Lower leg skin (tissue), 3 donors: ENCODE measurements around the gene NOTCH2.
"Not testable (repeated sequence)": the region's sequence is repeated elsewhere in the genome, so short reads cannot be mapped to it uniquely, and the experiment has no call there.

Experiments used
- POLR2A ChIP-seq, 2 donors: fragments of 450-650 bp; IDR thresholded peaks; one replicate each; pipeline ENCODE4 v1.6.1; 2016 to 2017; ENCODE audit warnings: antibody characterized with exemption in 2 of 2, mild to moderate bottlenecking in 1 of 2, moderate library complexity in 1 of 2
- TF ChIP-seq, protein P1 (sequence below), 3 donors: fragments of 450-650 bp; IDR thresholded peaks; one replicate each; pipeline ENCODE4 v1.5.1; 2016; ENCODE audit warnings: antibody characterized with exemption in 3 of 3, mild to moderate bottlenecking in 3 of 3, moderate library complexity in 2 of 3

DNA sequence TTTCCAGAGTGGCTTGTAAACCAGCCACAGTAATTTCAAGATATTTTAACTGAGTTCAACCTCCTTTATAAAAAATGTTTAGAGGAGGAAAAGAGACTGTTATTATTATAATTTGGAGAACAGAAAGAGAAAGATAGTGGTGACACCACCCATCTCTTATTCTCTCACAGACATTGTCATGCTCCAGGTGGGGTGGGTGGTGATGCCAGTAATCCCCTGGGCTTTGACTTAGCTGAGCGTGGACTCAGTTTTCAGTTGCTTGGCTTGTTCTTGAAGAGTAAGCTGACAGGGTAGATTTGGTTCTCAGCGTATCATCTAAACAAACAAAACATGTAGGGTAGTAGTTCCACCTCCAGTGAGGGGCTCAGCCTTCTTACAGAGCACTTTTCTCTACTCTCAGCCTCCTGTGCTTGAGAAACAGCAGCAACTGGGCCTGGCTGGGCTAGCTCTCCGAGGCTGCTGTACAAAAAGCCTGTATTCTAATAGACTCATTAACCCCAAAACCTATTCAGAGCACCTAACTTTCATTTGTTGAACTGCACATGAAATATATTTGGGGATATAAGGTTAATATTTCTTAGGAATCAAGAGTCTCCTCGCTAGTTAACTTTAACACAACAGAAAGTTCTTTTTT is 24.2 kb upstream of the NOTCH2 start:
- TF ChIP-seq, protein P1, sequence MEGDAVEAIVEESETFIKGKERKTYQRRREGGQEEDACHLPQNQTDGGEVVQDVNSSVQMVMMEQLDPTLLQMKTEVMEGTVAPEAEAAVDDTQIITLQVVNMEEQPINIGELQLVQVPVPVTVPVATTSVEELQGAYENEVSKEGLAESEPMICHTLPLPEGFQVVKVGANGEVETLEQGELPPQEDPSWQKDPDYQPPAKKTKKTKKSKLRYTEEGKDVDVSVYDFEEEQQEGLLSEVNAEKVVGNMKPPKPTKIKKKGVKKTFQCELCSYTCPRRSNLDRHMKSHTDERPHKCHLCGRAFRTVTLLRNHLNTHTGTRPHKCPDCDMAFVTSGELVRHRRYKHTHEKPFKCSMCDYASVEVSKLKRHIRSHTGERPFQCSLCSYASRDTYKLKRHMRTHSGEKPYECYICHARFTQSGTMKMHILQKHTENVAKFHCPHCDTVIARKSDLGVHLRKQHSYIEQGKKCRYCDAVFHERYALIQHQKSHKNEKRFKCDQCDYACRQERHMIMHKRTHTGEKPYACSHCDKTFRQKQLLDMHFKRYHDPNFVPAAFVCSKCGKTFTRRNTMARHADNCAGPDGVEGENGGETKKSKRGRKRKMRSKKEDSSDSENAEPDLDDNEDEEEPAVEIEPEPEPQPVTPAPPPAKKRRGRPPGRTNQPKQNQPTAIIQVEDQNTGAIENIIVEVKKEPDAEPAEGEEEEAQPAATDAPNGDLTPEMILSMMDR (IDR thresholded peaks at IDR 0.05): not testable (repeated sequence)
- TF ChIP-seq POLR2A (IDR thresholded peaks at IDR 0.05): not testable (repeated sequence)
